Colonic mucosa (tissue), 4 donors: ENCODE measurements around the gene SLC39A10. TPM values are rescaled to one million over a fixed set of nuclear protein-coding genes. Genes with fewer than 3 reads are reported as not detected.
"Not testable (repeated sequence)": the region's sequence is repeated elsewhere in the genome, so short reads cannot be mapped to it uniquely, and the experiment has no call there.

ENCODE experiments used
- DNase-seq: peaks from one replicate; pipeline ENCODE4 v3.0.0-alpha.2; 2020
- H3K27ac ChIP-seq: fragments of 200-600 bp; one replicate; pipeline ENCODE4 v1.8.0; 2021
- H3K27me3 ChIP-seq: fragments of 200-600 bp; one replicate; pipeline ENCODE4 v1.8.0; 2021
- H3K36me3 ChIP-seq: fragments of 200-600 bp; one replicate; pipeline ENCODE4 v1.8.0; 2021
- H3K4me1 ChIP-seq: fragments of 200-600 bp; one replicate; pipeline ENCODE4 v1.8.0; 2021; ENCODE audit warnings: mild to moderate bottlenecking
- H3K4me3 ChIP-seq: fragments of 200-600 bp; one replicate; pipeline ENCODE4 v1.8.0; 2021
- H3K9ac ChIP-seq, 2 donors: one replicate each; pipeline ENCODE4 v1.7.0; 2013; ENCODE audit warnings: control low read depth in 2 of 2, low read depth in 2 of 2, low read length in 2 of 2
- H3K9me3 ChIP-seq: fragments of 200-600 bp; one replicate; pipeline ENCODE4 v1.8.0; 2021
- intact Hi-C: fragments of 100-400 bp; cut with DNase I; formaldehyde crosslinking; loops from one replicate; pipeline ENCODE4 v1.14.1; 2022
- total RNA-seq, 2 donors: library from RNA; stranded (reverse); fragmentation: NEBNext Ultra II Directional in 1 of 2; extraction: Animal tissue kit (Norgen Biotek cat#: 25700) in 1 of 2; gene quantifications; one replicate each; pipeline ENCODE4 v1.2.1, GENCODE V29; 2021
- TF ChIP-seq, protein P1 (sequence below): fragments of 200-600 bp; IDR thresholded peaks from one replicate; pipeline ENCODE4 v1.8.0; 2022; ENCODE audit warnings: antibody characterized with exemption, mild to moderate bottlenecking
- donor health status: healthy.
- donor health status: DM: no; HTN: no; CAD: no.
- donor health status: DM: no; HTN: no; CAD: no.

Gene SLC39A10
- total RNA-seq, 2 donors from 2014 or later, result 12.8 to 16.5 TPM

DNA sequence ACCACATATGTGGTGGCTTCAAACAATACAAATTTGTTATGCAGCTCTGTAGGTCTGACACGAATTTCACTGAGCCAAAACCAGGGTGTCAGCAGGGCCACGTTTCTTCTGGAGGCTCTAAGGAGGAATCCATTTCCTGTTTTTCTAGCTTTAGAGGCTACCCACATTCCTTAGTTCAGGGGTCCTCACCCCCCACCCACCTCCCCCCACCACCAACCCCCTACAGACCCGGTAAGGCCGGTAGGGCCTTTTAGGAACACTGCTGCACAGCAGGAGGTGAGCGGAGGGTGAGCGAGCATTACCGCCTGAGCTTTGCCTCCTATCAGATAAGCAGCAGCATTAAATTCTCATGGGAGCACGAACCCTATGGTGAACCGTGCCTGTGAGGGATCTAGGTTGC, 10.6 kb upstream of the SLC39A10 start:
- TF ChIP-seq, protein P1, sequence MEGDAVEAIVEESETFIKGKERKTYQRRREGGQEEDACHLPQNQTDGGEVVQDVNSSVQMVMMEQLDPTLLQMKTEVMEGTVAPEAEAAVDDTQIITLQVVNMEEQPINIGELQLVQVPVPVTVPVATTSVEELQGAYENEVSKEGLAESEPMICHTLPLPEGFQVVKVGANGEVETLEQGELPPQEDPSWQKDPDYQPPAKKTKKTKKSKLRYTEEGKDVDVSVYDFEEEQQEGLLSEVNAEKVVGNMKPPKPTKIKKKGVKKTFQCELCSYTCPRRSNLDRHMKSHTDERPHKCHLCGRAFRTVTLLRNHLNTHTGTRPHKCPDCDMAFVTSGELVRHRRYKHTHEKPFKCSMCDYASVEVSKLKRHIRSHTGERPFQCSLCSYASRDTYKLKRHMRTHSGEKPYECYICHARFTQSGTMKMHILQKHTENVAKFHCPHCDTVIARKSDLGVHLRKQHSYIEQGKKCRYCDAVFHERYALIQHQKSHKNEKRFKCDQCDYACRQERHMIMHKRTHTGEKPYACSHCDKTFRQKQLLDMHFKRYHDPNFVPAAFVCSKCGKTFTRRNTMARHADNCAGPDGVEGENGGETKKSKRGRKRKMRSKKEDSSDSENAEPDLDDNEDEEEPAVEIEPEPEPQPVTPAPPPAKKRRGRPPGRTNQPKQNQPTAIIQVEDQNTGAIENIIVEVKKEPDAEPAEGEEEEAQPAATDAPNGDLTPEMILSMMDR, result no peak
- H3K4me3 ChIP-seq, result no peak overlapping the region
- intact Hi-C loops, result no loop called here

DNA sequence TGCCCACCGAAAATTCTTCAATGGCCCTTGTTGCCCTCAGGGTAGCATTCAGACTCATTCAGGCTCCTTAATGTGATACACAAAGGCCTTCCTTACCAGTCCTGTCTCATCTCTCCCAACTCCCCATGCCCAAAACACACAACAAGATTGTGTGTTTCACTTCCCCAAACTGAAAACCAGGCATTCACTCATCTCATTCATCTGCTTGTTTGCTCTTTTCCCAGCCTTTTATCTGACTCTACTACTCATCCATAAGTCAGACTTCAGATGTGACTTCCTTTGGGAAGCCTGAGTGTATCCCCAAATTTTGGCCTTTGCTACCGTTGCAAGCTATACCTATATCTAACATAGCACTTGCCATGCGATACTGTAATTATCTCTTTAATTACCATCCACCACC, 9.7 kb upstream of the SLC39A10 start:
- Histone ChIP-seq H3K9me3 (no peaks in the 10 kb centered on the region), H3K9ac (no peak overlapping the region), H3K27me3 (no peaks in the 10 kb centered on the region), H3K4me1 (no peaks in the 10 kb centered on the region), H3K4me3 (no peak overlapping the region), H3K36me3 (no peaks in the 10 kb centered on the region), H3K27ac (no peak overlapping the region)
- intact Hi-C loops, result no loop called here
- no peak for DNase-seq
- TF ChIP-seq, protein P1, result no peak

More for the DNA sequence above, 10.6 kb upstream of the SLC39A10 start:
- no peaks in the 10 kb centered on the region for H3K4me1 ChIP-seq
- H3K36me3 ChIP-seq, result no peaks in the 10 kb centered on the region
- no peak overlapping the region for H3K27ac ChIP-seq
- H3K9ac ChIP-seq, result no peak overlapping the region
- H3K27me3 ChIP-seq, result no peaks in the 10 kb centered on the region
- DNase-seq, result no peak
- no peaks in the 10 kb centered on the region for H3K9me3 ChIP-seq

DNA sequence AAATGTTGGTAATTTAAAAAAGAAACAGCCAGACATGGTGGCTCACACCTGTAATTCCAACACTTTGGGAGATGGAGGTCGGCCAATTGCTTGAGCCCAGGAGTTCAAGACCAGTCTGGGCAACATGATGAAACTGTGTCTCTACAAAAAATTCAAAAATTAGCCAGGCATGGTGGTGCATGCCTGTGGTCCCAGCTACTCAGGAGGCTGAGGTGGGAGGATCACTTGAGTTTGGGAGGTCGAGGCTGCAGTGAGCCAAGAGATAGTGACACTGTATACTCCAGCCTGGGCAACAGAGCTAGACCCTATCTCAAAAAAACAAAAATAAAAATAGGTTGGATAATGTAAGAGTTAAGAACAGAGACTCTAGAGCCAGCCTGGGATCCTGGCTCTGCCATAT, 8.7 kb upstream of the SLC39A10 start:
- intact Hi-C loops, H3K4me1 ChIP-seq, H3K27ac ChIP-seq: not testable (repeated sequence)

DNA sequence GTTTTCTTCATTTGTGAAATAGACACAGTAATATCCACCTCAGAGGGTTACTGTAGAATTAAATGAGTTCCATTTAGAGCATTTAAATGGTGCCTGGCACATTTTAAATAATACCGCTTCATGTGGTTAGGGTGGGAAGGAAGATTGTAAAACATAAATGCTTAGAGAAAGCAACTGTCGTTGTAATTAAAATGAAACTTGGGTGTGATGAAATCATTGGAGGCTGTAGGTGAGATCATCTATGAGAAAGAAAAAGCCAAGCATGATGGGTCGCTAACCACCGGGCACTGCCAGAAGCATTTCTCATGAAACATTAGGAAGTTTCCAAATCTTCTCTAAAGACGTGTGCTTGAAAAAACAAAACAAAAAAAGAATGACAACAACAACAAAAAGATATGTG, 8.2 kb upstream of the SLC39A10 start:
- no peaks in the 10 kb centered on the region for H3K9me3 ChIP-seq
- H3K9ac ChIP-seq, result no peak overlapping the region
- TF ChIP-seq, protein P1, result no peak
- DNase-seq, result no peak
- H3K36me3 ChIP-seq, result no peaks in the 10 kb centered on the region
- H3K27me3 ChIP-seq, result no peaks in the 10 kb centered on the region
- no peaks in the 10 kb centered on the region for H3K4me1 ChIP-seq
- intact Hi-C loops, result no loop called here
- H3K27ac ChIP-seq, result no peak overlapping the region
- no peak overlapping the region for H3K4me3 ChIP-seq

More for the DNA sequence above, 8.7 kb upstream of the SLC39A10 start:
- not testable (repeated sequence) for DNase-seq, H3K9me3 ChIP-seq, H3K4me3 ChIP-seq, H3K27me3 ChIP-seq, H3K9ac ChIP-seq, H3K36me3 ChIP-seq

DNA sequence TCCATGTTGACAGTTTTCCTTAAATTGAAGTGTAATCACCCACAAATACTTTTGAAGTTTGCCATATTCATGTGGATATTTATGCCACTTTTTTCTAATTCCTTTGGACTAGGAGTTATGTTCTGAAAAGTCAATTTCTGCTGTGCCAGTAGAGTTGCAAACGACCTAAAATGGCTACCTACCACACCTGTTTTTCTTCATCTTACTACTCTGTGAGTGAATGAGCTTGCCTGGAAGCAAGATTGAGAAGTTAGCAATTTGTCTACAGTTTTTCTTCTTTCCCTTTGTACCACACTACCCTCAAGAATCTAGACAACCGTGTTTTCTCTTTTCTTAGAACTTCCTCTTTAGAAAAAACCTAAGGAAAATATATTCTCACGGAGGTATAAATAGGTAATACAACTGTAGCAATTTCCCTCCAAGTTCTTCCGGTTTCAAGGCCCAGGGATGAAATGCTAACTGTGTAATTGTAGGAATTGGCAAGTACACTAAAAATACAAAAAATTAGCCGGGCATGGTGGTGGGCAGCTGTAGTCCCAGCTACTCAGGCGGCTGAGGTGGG, 7.3 kb upstream of the SLC39A10 start:
- H3K4me3 ChIP-seq, result no peak overlapping the region
- H3K36me3 ChIP-seq, result no peaks in the 10 kb centered on the region
- H3K4me1 ChIP-seq, result no peaks in the 10 kb centered on the region
- DNase-seq, result no peak
- no peak overlapping the region for H3K27ac ChIP-seq
- H3K27me3 ChIP-seq, result no peaks in the 10 kb centered on the region
- no peaks in the 10 kb centered on the region for H3K9me3 ChIP-seq
- no peak overlapping the region for H3K9ac ChIP-seq
- TF ChIP-seq, protein P1, result no peak
- intact Hi-C loops, result no loop called here

DNA sequence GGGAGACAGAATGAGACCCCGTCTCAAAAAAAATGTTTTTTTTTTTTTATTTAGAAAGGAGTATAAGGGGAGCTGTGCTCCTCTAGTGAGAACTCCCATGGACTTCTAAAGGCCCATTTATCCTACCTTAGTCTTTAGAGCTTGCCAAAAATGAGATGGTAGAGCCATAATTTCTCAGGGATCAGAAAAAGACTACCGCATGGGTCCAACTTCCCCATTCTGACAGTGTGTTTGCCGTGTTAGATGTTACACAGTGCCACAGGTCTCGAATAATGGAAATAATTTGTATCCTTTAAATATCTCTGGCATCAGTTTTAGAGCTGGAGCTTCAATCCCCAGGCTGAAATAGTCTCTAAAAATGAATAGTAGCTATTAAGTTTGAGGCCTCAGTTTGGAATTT, 6.0 kb upstream of the SLC39A10 start:
- no peaks in the 10 kb centered on the region for H3K9me3 ChIP-seq
- no peaks in the 10 kb centered on the region for H3K27me3 ChIP-seq
- no peak overlapping the region for H3K9ac ChIP-seq
- intact Hi-C loops, result no loop called here
- no peak for DNase-seq
- no peaks in the 10 kb centered on the region for H3K36me3 ChIP-seq
- TF ChIP-seq, protein P1, result no peak
- H3K4me3 ChIP-seq, result no peak overlapping the region
- no peak overlapping the region for H3K27ac ChIP-seq
- no peaks in the 10 kb centered on the region for H3K4me1 ChIP-seq
